ENCODE data around the gene UBE2J1. TPM values are rescaled to one million over a fixed set of nuclear protein-coding genes. Genes with fewer than 3 reads are reported as not detected.

The UBE2J1 gene
- total and polyA plus RNA-seq, 2 donors (not counting 3 experiments of a cell fraction or from before 2014, with no cell fraction given): 44.4 to 96.6 TPM

DNA sequence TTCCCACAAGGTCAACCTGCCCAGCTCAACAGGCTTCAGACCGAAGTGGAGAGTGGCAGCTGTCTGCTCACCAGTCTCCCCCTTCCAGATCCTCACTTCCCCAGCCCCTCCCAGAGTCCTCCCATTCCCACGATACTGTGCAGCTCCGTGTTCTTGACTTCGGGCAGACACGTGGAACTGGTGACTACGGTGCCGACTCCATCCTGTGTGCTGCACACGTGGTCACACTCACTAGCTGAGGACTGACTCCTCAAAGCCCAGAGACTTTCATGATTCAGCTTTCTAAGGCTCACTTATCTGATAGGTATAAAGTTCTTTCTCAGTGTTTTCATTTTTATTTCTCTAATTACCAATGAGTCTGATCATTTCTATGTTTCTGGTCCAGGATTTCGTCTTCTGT, 69.8 kb downstream of the UBE2J1 start:
- no peak overlapping the region for H3K4me2 ChIP-seq (ENCODE audit: insufficient read depth, low read length)
- no peak overlapping the region for H3K27ac ChIP-seq (ENCODE audit: insufficient read depth, low read depth, low read length)
- no peaks in the 10 kb centered on the region for H3K36me3 ChIP-seq (ENCODE audit: control insufficient read depth in 2 of 2, extremely low read depth in 1 of 2, insufficient read depth in 2 of 2, low read length in 2 of 2)
- H3K9ac ChIP-seq (replicated peaks; ENCODE audit: extremely low read depth, insufficient read depth, low read length): no peak overlapping the region
- POLR2A ChIA-PET: no interaction called here
- TF ChIP-seq EZH2 (IDR thresholded peaks at IDR 0.05; ENCODE audit: borderline replicate concordance, low read depth, low read length, severe bottlenecking) (no peak), POLR2AphosphoS5 (IDR thresholded peaks at IDR 0.05; ENCODE audit: insufficient read depth, low read depth, low read length) (no peak), GATA2 (IDR thresholded peaks at IDR 0.05; ENCODE audit: insufficient read depth, insufficient read length, low read depth, low read length) (no peak)
- TF ChIP-seq, protein P1, sequence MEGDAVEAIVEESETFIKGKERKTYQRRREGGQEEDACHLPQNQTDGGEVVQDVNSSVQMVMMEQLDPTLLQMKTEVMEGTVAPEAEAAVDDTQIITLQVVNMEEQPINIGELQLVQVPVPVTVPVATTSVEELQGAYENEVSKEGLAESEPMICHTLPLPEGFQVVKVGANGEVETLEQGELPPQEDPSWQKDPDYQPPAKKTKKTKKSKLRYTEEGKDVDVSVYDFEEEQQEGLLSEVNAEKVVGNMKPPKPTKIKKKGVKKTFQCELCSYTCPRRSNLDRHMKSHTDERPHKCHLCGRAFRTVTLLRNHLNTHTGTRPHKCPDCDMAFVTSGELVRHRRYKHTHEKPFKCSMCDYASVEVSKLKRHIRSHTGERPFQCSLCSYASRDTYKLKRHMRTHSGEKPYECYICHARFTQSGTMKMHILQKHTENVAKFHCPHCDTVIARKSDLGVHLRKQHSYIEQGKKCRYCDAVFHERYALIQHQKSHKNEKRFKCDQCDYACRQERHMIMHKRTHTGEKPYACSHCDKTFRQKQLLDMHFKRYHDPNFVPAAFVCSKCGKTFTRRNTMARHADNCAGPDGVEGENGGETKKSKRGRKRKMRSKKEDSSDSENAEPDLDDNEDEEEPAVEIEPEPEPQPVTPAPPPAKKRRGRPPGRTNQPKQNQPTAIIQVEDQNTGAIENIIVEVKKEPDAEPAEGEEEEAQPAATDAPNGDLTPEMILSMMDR (IDR thresholded peaks at IDR 0.05; ENCODE audit: extremely low read depth in 1 of 2, insufficient read depth in 1 of 2, low read depth in 1 of 2, low read length in 2 of 2): no peak
- H3K4me3 ChIP-seq (replicated peaks in 1 of 3; ENCODE audit: insufficient read depth in 1 of 3, low read depth in 1 of 3, low read length in 3 of 3): no peak overlapping the region
- CTCF ChIA-PET: interaction anchor here (1.0 to 1.9 kb wide), 8 partner anchors 12 to 300 kb away, joined by 3 to 14 read pairs (median 4); no protein-coding TSS in a partner anchor
- DNase-seq (ENCODE audit: low read depth, low spot score) (no peak), FAIRE-seq (no peak)
- H3K4me1 ChIP-seq (ENCODE audit: control insufficient read depth, extremely low read depth, insufficient read depth, low read length): no peaks in the 10 kb centered on the region
- BruUV-seq (replicated peaks): no TSS peak
- H3K79me2 ChIP-seq (ENCODE audit: control insufficient read depth, insufficient read depth, low read length): no peaks in the 10 kb centered on the region
- intact Hi-C loops (cut with micrococcal nuclease): loop anchor here (1.0 kb wide), 1 partner anchor 87 kb away; no protein-coding TSS in a partner anchor
- no peaks in the 10 kb centered on the region for H4K20me1 ChIP-seq (replicated peaks; ENCODE audit: control insufficient read depth, extremely low read depth, insufficient read depth, low read length)
- no peaks in the 10 kb centered on the region for H3K27me3 ChIP-seq (ENCODE audit: control insufficient read depth in 2 of 2, insufficient read depth in 2 of 2, low read length in 2 of 2)
- dilution Hi-C loops (cut with MboI; ENCODE audit: extremely low pct_ligation_motif_present, low sequenced_read_pairs): no loop called here
- H3K9me1 ChIP-seq (replicated peaks; ENCODE audit: control insufficient read depth, extremely low read depth, insufficient read depth, low read length): no peaks in the 10 kb centered on the region
- no peaks in the 10 kb centered on the region for H3K9me3 ChIP-seq (replicated peaks; ENCODE audit: control insufficient read depth, insufficient read depth, low read length)
- no peak overlapping the region for H2AFZ ChIP-seq (ENCODE audit: low read depth, low read length)

DNA sequence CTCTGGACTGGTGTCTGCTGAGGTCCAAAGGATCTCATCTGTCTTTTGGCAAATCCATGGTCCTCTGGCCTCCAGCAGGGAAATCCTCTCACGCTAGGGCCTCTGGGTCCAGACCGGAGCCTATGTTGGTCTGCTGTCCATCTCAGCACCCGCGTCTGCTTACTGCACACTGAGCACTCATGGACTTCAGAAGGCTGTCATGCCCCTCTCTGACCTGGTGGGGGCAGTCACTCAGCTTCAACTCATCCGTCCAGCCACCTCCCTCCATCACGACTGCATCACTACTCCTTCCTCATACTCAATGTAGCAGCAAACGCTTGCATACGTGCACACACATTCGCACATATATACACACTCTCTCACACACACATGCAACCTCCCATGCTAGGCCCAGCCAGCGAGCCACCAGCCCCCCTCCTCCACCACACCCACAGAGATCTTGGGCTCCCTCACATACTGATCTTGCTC, 70.7 kb downstream of the UBE2J1 start:
- no peaks in the 10 kb centered on the region for H3K9me3 ChIP-seq (replicated peaks; ENCODE audit: control insufficient read depth, insufficient read depth, low read length)
- dilution Hi-C loops (cut with MboI; ENCODE audit: extremely low pct_ligation_motif_present, low sequenced_read_pairs) (no loop called here), intact Hi-C loops (cut with micrococcal nuclease) (loop anchor here (1.0 kb wide), 2 partner anchors 30 to 87 kb away; no protein-coding TSS in a partner anchor)
- no peak overlapping the region for H3K27ac ChIP-seq (ENCODE audit: insufficient read depth, low read depth, low read length)
- no peak overlapping the region for H2AFZ ChIP-seq (ENCODE audit: low read depth, low read length)
- H3K4me3 ChIP-seq (replicated peaks in 1 of 3; ENCODE audit: insufficient read depth in 1 of 3, low read depth in 1 of 3, low read length in 3 of 3): no peak overlapping the region
- H3K27me3 ChIP-seq (ENCODE audit: control insufficient read depth in 2 of 2, insufficient read depth in 2 of 2, low read length in 2 of 2): peaks cover 0 to 2% of the 10 kb centered on the region in 2 experiments
- FAIRE-seq (peak; percentile 94), DNase-seq (ENCODE audit: low read depth, low spot score) (peak; percentile 47)
- ChIA-PET CTCF (interaction anchor here (0.6 to 1.9 kb wide), 13 partner anchors 9 to 299 kb away, joined by 3 to 14 read pairs (median 3); partner anchors contain the start of gene GABRR2), POLR2A (interaction anchor here (0.6 kb wide), 2 partner anchors 11 to 69 kb away, joined by 3 to 4 read pairs; no protein-coding TSS in a partner anchor)
- H3K79me2 ChIP-seq (ENCODE audit: control insufficient read depth, insufficient read depth, low read length): no peaks in the 10 kb centered on the region
- no peaks in the 10 kb centered on the region for H3K9me1 ChIP-seq (replicated peaks; ENCODE audit: control insufficient read depth, extremely low read depth, insufficient read depth, low read length)
- no peaks in the 10 kb centered on the region for H3K4me1 ChIP-seq (ENCODE audit: control insufficient read depth, extremely low read depth, insufficient read depth, low read length)
- no peaks in the 10 kb centered on the region for H4K20me1 ChIP-seq (replicated peaks; ENCODE audit: control insufficient read depth, extremely low read depth, insufficient read depth, low read length)
- no peak overlapping the region for H3K4me2 ChIP-seq (ENCODE audit: insufficient read depth, low read length)
- BruUV-seq (replicated peaks): no TSS peak
- H3K36me3 ChIP-seq (ENCODE audit: control insufficient read depth in 2 of 2, extremely low read depth in 1 of 2, insufficient read depth in 2 of 2, low read length in 2 of 2): no peaks in the 10 kb centered on the region
- TF ChIP-seq, protein P1 (IDR thresholded peaks at IDR 0.05; ENCODE audit: extremely low read depth in 1 of 2, insufficient read depth in 1 of 2, low read depth in 1 of 2, low read length in 2 of 2): peak; percentile 67 to 69
- TF ChIP-seq, protein P2, sequence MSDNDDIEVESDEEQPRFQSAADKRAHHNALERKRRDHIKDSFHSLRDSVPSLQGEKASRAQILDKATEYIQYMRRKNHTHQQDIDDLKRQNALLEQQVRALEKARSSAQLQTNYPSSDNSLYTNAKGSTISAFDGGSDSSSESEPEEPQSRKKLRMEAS (IDR thresholded peaks at IDR 0.05; ENCODE audit: insufficient read depth, insufficient read length): no peak
- no peak overlapping the region for H3K9ac ChIP-seq (replicated peaks; ENCODE audit: extremely low read depth, insufficient read depth, low read length)

Measured in endothelial cell of umbilical vein (primary cell).